Cardiac muscle cell (in vitro differentiated cells and primary cell): ENCODE measurements around the gene FBXO24. TPM values are rescaled to one million over a fixed set of nuclear protein-coding genes. Genes with fewer than 3 reads are reported as not detected.

Source experiments
- DNase-seq, 2 donors: peaks; one replicate each; pipeline versions ENCODE4 v3.0.0 to v3.0.0-alpha.2; 2010 to 2017; ENCODE audit warnings: low read depth in 1 of 2, low spot score in 1 of 2
- H3K27ac ChIP-seq: fragments of 200-600 bp; sonication (generic); 2 replicates; pipeline ENCODE4 v1.5.1; 2016
- H3K27me3 ChIP-seq: fragments of 200-600 bp; sonication (generic); 2 replicates; pipeline ENCODE4 v1.6.0; 2016; ENCODE audit warnings: control low read depth
- H3K36me3 ChIP-seq: fragments of 200-600 bp; sonication (generic); 2 replicates; pipeline ENCODE4 v1.5.1; 2016; ENCODE audit warnings: control low read depth
- H3K4me1 ChIP-seq: fragments of 200-600 bp; sonication (generic); 2 replicates; pipeline ENCODE4 v1.8.1; 2017; ENCODE audit warnings: low read depth, mild to moderate bottlenecking, mixed run types
- H3K4me3 ChIP-seq: fragments of 200-600 bp; sonication (generic); 2 replicates; pipeline ENCODE4 v1.5.1; 2016; ENCODE audit warnings: mild to moderate bottlenecking
- H3K9me3 ChIP-seq: fragments of 200-600 bp; sonication (generic); 2 replicates; pipeline ENCODE4 v1.5.1; 2017; ENCODE audit warnings: low read depth, mild to moderate bottlenecking, control low read depth
- polyA plus RNA-seq: library from polyadenylated mRNA; unstranded; fragments of >200 nt; fragmentation: Nextera tagmentation; extraction: Ambion mirVana; gene quantifications from 2 replicates; pipeline ENCODE4 v1.2.1, GENCODE V29; 2016
- total RNA-seq: library from RNA; depleted of rRNA; stranded (reverse); fragments of >200 nt; gene quantifications from 2 replicates; pipeline ENCODE4 v1.2.3, GENCODE V29; 2016
- TF ChIP-seq, protein P1 (sequence below): IDR thresholded peaks from 2 replicates; pipeline ENCODE4 v1.5.1; 2012; ENCODE audit warnings: low read depth, mild to moderate bottlenecking, low read length

FBXO24 gene
- total and polyA plus RNA-seq, 2 experiments from 2014 or later: 1.9 to 2.3 TPM

DNA sequence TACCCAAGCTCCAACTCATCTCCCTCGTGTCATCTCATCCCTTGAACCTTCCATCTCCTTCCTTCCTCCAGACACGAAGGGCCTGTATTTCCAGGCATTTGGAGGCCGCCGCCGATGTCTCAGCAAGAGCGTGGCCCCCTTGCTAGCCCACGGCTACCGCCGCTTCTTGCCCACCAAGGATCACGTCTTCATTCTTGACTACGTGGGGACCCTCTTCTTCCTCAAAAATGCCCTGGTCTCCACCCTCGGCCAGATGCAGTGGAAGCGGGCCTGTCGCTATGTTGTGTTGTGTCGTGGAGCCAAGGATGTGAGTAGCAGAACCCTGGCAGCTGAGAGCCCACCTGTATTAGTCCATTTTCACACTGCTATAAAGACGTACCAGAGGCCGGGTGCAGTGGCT, 5.5 kb downstream of the FBXO24 start:
- no peaks in the 10 kb centered on the region for H3K27me3 ChIP-seq

DNA sequence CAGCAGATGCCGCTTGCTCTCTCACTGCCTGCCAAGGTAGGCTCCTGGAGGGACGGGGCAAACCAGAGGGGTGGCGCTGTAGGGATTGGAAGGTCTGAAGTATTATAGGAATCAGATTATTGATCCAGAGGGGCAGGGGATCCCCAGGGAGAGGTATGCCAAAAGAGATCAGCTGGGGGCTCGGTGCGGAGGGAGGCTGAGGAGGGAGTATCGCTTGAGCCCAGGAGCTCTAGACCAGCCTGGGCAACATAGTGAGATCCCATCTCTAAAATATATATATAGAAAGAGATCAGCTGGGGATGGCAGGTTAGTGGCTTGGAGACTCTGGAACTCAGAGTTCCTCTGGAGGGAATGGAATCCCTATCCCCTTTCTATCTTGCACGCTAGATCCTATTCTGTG, 9.1 kb downstream of the FBXO24 start:
- H3K4me3 ChIP-seq: no peak overlapping the region
- no peaks in the 10 kb centered on the region for H3K36me3 ChIP-seq
- no peaks in the 10 kb centered on the region for H3K27me3 ChIP-seq
- TF ChIP-seq, protein P1, sequence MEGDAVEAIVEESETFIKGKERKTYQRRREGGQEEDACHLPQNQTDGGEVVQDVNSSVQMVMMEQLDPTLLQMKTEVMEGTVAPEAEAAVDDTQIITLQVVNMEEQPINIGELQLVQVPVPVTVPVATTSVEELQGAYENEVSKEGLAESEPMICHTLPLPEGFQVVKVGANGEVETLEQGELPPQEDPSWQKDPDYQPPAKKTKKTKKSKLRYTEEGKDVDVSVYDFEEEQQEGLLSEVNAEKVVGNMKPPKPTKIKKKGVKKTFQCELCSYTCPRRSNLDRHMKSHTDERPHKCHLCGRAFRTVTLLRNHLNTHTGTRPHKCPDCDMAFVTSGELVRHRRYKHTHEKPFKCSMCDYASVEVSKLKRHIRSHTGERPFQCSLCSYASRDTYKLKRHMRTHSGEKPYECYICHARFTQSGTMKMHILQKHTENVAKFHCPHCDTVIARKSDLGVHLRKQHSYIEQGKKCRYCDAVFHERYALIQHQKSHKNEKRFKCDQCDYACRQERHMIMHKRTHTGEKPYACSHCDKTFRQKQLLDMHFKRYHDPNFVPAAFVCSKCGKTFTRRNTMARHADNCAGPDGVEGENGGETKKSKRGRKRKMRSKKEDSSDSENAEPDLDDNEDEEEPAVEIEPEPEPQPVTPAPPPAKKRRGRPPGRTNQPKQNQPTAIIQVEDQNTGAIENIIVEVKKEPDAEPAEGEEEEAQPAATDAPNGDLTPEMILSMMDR: no peak
- H3K4me1 ChIP-seq: peaks cover 16% of the 10 kb centered on the region
- H3K9me3 ChIP-seq: no peaks in the 10 kb centered on the region
- DNase-seq: no peak
- no peak overlapping the region for H3K27ac ChIP-seq

More for the DNA sequence above, 5.5 kb downstream of the FBXO24 start:
- no peaks in the 10 kb centered on the region for H3K36me3 ChIP-seq
- TF ChIP-seq, protein P1: no peak
- no peak overlapping the region for H3K4me3 ChIP-seq
- H3K27ac ChIP-seq: no peak overlapping the region
- H3K9me3 ChIP-seq: no peaks in the 10 kb centered on the region
- no peak for DNase-seq
- H3K4me1 ChIP-seq: peaks cover 13% of the 10 kb centered on the region

DNA sequence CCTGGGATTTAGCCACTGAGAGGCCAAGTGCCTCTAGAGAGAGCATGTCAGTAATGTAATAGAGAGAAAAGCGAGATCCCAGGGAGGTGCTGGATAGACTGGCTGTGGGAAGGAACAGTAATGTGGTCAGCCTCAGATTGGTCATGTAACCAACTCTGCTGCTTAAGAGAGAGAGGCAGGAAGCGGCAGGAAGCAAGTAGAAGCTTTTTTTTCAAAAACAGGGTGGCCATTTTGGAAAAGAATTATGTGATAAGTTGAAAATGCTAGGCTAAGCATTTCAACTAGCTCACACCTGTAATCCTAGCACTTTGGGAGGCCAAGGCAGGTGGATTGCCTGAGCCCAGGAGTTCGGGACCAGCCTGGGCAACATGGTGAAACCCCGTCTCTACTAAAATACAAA, 12.3 kb downstream of the FBXO24 start:
- no peak overlapping the region for H3K4me3 ChIP-seq
- TF ChIP-seq, protein P1: no peak
- H3K27me3 ChIP-seq: no peaks in the 10 kb centered on the region

DNA sequence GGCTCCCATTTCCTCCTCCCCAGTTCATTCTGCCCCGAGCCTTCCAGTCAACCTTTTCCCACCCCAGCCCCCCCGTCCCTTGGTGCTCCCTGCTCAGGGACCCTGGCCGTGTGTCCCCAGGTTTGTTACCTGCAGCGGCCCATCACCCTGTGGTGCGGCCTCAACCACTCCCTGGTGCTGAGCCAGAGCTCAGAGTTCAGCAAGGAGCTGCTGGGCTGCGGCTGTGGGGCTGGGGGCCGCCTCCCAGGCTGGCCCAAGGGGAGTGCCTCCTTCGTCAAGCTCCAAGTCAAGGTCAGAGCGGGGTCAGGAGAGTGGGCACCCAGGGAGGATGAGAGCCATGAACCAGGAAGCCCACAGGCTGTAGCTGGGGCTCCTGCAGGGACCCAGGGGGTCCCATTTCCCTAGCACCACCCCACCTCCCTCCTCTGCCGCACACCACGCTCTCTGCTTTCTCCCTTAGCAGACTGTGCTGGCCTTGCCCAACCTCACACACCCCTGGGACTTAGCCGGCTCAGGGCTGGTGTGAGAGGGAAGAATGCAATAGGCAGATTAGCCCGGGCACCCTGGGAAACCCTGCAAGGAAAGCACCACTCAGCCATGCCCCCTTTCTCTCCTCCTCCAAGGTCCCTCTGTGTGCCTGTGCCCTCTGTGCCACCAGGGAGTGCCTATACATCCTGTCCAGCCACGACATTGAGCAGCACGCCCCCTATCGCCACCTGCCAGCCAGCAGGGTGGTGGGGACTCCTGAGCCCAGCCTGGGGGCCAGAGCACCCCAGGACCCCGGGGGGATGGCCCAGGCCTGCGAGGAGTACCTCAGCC, 14.0 kb downstream of the FBXO24 start:
- no peaks in the 10 kb centered on the region for H3K36me3 ChIP-seq
- no peak overlapping the region for H3K4me3 ChIP-seq
- DNase-seq: no peak
- H3K4me1 ChIP-seq: peaks cover 38% of the 10 kb centered on the region
- TF ChIP-seq, protein P1: no peak
- H3K27me3 ChIP-seq: no peaks in the 10 kb centered on the region
- H3K27ac ChIP-seq: no peak overlapping the region
- no peaks in the 10 kb centered on the region for H3K9me3 ChIP-seq

More for the DNA sequence above, 12.3 kb downstream of the FBXO24 start:
- H3K27ac ChIP-seq: no peak overlapping the region
- no peaks in the 10 kb centered on the region for H3K9me3 ChIP-seq
- peaks cover 32% of the 10 kb centered on the region for H3K4me1 ChIP-seq
- no peaks in the 10 kb centered on the region for H3K36me3 ChIP-seq
- peak in 1 of 2 donors; percentile 19 for DNase-seq

DNA sequence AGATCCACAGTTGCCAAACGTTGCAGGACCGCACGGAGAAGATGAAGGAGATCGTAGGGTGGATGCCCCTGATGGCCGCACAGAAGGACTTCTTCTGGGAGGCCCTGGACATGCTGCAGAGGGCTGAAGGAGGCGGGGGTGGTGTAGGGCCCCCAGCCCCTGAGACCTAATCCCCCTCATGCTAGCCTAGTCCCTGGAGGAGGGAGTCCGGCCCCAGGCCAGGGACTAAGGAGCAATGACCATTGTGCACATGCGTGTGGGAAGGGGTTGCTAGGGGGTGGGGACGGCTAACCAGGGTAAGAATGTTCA, 14.6 kb downstream of the FBXO24 start:
- no peak overlapping the region for H3K27ac ChIP-seq
- TF ChIP-seq, protein P1: no peak
- H3K4me3 ChIP-seq: no peak overlapping the region
- no peaks in the 10 kb centered on the region for H3K9me3 ChIP-seq
- no peaks in the 10 kb centered on the region for H3K27me3 ChIP-seq
- no peaks in the 10 kb centered on the region for H3K36me3 ChIP-seq
- H3K4me1 ChIP-seq: peaks cover 38% of the 10 kb centered on the region
- no peak for DNase-seq
